OCI-M1 (cell line): ENCODE data around the gene LRIT2.

Experiments used
- DNase-seq: peaks from one replicate; lab custom pipeline; 2025; lab: John Stamatoyannopoulos, UW

The LRIT2 gene

GRCh38 chr10:84241185-84241790 is 15.9 kb upstream of the LRIT2 start, which contains the start of gene LRIT1:
Gene LRIT1 (minus strand): TSS chr10:84241546. CDS start chr10:84241439, 107 bp downstream.
- DNase-seq, result no peak

- DNase-seq, result no peak
Measured at GRCh38 chr10:84238909-84239308, 13.6 kb upstream of the LRIT2 start.

GRCh38 chr10:84237199-84238051 is 12.1 kb upstream of the LRIT2 start:
- DNase-seq, result no peak

GRCh38 chr10:84236807-84237198 is 11.5 kb upstream of the LRIT2 start:
- DNase-seq, result no peak

GRCh38 chr10:84235096-84235495 is 9.8 kb upstream of the LRIT2 start:
- no peak for DNase-seq

GRCh38 chr10:84234479-84234878 is 9.1 kb upstream of the LRIT2 start:
- DNase-seq, result no peak

- DNase-seq, result no peak
Measured at GRCh38 chr10:84233940-84234339, 8.6 kb upstream of the LRIT2 start.

GRCh38 chr10:84232376-84232775 is 7.0 kb upstream of the LRIT2 start:
- no peak for DNase-seq

- no peak for DNase-seq
Measured at GRCh38 chr10:84230359-84230758, 5.0 kb upstream of the LRIT2 start.

GRCh38 chr10:84227810-84228209 is 2.5 kb upstream of the LRIT2 start:
- DNase-seq, result no peak

- no peak for DNase-seq
Measured at GRCh38 chr10:84226616-84227015, 1.3 kb upstream of the LRIT2 start.

- peak; percentile 9 for DNase-seq
Measured at GRCh38 chr10:84224411-84225028, 824 bp downstream of the LRIT2 start.

- no peak for DNase-seq
Measured at GRCh38 chr10:84221916-84222315, 3.4 kb downstream of the LRIT2 start.

GRCh38 chr10:84217746-84218145 is 7.6 kb downstream of the LRIT2 start:
- no peak for DNase-seq

- DNase-seq, result no peak
Measured at GRCh38 chr10:84216834-84217233, 8.5 kb downstream of the LRIT2 start.

- DNase-seq, result peak; percentile 74
Measured at GRCh38 chr10:84214612-84215235, 10.6 kb downstream of the LRIT2 start.

GRCh38 chr10:84214046-84214572 is 11.2 kb downstream of the LRIT2 start:
- DNase-seq, result no peak

GRCh38 chr10:84213076-84213475 is 12.3 kb downstream of the LRIT2 start:
- no peak for DNase-seq

GRCh38 chr10:84212014-84212413 is 13.3 kb downstream of the LRIT2 start:
- DNase-seq, result no peak

GRCh38 chr10:84211566-84211965 is 13.8 kb downstream of the LRIT2 start:
- DNase-seq, result no peak

GRCh38 chr10:84208023-84208422 is 17.3 kb downstream of the LRIT2 start:
- no peak for DNase-seq

- no peak for DNase-seq
Measured at GRCh38 chr10:84205853-84206525, 19.4 kb downstream of the LRIT2 start.
